HG02623 (cell line): ENCODE measurements around the gene CPTP.

Experiments used
- ATAC-seq: cut with Tn5 transposase; IDR thresholded peaks from one replicate; pipeline ENCODE4 v1.9.1; 2021; ENCODE audit warnings: moderate library complexity; ENCODE audit not compliant: unreplicated experiment

The CPTP gene

GRCh38 chr1:1347026-1347595 lies 22.5 kb downstream of the CPTP start:
- ATAC-seq = no peak

GRCh38 chr1:1347663-1348419 lies 23.2 kb downstream of the CPTP start:
- ATAC-seq = no peak

GRCh38 chr1:1348420-1349255 lies 24.0 kb downstream of the CPTP start:
- ATAC-seq = peak; percentile 34

- peak; percentile 63 for ATAC-seq
Observed at GRCh38 chr1:1349256-1350012, 24.8 kb downstream of the CPTP start, which contains the start of gene DVL1. Gene DVL1, minus strand, starts transcription at chr1:1349418. Its CDS starts 353 bp downstream, at chr1:1349065.

- no peak for ATAC-seq
Observed at GRCh38 chr1:1351511-1352427, 27.2 kb downstream of the CPTP start.

- no peak for ATAC-seq
Observed at GRCh38 chr1:1352786-1353388, 28.3 kb downstream of the CPTP start.

- no peak for ATAC-seq
Observed at GRCh38 chr1:1353389-1354151, 29.0 kb downstream of the CPTP start.

GRCh38 chr1:1354271-1355247 lies 30.0 kb downstream of the CPTP start:
- ATAC-seq = no peak

- no peak for ATAC-seq
Observed at GRCh38 chr1:1355416-1355815, 30.8 kb downstream of the CPTP start.

- no peak for ATAC-seq
Observed at GRCh38 chr1:1356166-1356795, 31.7 kb downstream of the CPTP start.

GRCh38 chr1:1356796-1357401 lies 32.3 kb downstream of the CPTP start:
- ATAC-seq = no peak

- ATAC-seq = no peak
Observed at GRCh38 chr1:1357871-1358432, 33.4 kb downstream of the CPTP start.

GRCh38 chr1:1358433-1359271 lies 34.0 kb downstream of the CPTP start, which contains the start of gene MXRA8:
Gene MXRA8, minus strand, starts transcription at chr1:1358555. Its CDS starts 51 bp downstream, at chr1:1358504.
- ATAC-seq = no peak

- no peak for ATAC-seq
Observed at GRCh38 chr1:1359308-1359663, 34.7 kb downstream of the CPTP start.

- ATAC-seq = no peak
Observed at GRCh38 chr1:1359664-1360468, 35.3 kb downstream of the CPTP start.
